Stimulated activated CD8-positive, alpha-beta memory T cell treated with anti-CD3 and anti-CD28 coated beads, Interleukin-15, amount 100 ng/mL, for 24 hours (primary cell): ENCODE data around the gene NECTIN2.

Source experiments
- DNase-seq: peaks from one replicate; pipeline ENCODE4 v3.0.0-alpha.2; 2020; ENCODE audit warnings: low read depth

Gene NECTIN2

GRCh38 chr19:44845612-44846454 is at the start of gene NECTIN2:
Gene NECTIN2, plus strand, starts transcription at chr19:44846297. Its CDS starts 229 bp downstream, at chr19:44846526.
- peak; percentile 81 for DNase-seq

DNA sequence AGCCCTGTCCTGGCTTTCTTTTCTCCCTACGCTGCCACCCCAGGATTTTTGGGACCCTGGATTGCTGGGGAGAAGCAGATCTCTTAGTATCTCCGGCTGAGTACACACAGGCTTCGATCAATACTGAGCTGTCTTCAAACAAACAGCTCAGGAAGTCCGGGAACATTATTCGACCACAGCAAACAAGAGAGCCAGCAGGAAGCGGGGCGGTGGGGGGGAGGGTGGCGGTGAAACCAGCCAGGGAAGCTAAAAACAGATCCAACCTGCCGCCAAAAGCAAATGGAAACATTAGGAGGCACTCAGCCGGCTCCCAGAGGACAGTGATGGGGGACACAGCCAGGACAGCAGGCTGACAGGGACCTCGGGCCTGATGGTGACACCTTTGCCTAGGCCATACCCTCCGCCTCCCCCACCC is 49.4 kb upstream of the NECTIN2 start:
- no peak for DNase-seq

GRCh38 chr19:44799627-44800346 is 46.3 kb upstream of the NECTIN2 start:
- no peak for DNase-seq

DNA sequence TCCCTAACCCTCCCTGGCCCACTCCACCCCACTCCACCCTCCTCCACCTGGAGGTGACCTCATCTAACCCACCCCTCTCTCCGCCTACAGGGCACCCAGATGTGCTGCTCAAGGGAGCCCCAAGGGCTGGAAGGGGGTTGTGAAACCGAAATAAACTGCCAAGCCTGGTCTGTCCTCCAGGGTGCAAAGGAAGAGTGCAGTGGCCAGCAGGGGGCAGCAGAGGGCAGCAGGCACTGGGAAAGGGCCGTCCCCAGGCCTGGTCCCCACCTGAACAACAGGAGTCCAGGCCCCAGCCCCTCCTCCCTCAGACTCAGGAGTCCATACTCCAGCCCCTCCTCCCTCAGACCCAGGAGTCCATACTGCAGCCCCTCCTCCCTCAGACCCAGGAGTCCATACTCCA is 45.6 kb upstream of the NECTIN2 start:
- peak; percentile 79 for DNase-seq

DNA sequence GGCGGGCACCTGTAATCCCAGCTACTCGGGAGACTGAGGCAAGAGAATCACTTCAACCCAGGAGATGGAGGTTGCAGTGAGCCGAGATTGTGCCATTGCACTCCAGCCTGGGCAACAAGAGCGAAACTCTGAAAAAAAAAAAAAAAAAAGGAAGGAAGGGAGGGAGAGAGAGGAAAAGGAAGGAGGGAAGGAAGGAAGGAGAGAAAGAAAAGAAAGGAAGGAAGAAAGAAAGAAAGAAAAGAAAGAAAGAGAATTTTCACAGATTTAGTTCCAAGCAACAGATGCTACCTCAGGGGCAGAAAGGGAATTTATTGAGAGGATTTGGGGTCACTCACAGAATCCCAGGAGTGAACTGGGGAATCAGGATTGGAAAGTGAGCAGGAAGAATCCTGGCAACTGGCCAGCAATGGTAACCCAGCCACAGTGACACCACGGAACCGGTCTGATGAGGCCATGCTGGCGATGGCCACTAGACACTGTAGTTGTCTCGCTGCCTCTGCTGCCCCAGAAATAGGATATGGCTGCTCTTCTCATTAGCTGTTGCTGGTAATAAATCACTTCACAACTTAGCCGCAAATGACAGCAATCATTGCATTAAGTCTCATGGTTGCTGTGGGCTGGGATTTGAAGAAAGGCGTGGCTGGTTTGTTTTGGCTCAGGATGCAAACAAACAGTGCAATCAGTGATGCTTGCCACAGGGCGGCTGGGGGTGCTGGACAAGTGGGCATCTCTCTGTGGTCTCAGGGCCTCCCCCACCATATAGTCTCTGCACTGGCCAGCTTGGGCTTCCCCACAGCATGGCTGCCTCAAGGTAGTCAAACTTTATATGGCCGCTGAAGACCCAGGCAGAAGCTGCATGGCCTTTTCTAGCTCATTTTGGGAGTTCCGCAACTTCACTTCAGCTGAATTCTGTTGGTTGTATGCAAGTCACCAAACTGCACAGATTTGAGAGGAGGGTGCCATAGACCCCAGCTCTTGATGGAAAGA is 42.4 kb upstream of the NECTIN2 start:
- no peak for DNase-seq

GRCh38 chr19:44806291-44806690 is 39.8 kb upstream of the NECTIN2 start:
- no peak for DNase-seq

- no peak for DNase-seq
Measured at GRCh38 chr19:44807162-44807561, 38.9 kb upstream of the NECTIN2 start.

- no peak for DNase-seq
Measured at GRCh38 chr19:44807652-44808462, 38.2 kb upstream of the NECTIN2 start.

DNA sequence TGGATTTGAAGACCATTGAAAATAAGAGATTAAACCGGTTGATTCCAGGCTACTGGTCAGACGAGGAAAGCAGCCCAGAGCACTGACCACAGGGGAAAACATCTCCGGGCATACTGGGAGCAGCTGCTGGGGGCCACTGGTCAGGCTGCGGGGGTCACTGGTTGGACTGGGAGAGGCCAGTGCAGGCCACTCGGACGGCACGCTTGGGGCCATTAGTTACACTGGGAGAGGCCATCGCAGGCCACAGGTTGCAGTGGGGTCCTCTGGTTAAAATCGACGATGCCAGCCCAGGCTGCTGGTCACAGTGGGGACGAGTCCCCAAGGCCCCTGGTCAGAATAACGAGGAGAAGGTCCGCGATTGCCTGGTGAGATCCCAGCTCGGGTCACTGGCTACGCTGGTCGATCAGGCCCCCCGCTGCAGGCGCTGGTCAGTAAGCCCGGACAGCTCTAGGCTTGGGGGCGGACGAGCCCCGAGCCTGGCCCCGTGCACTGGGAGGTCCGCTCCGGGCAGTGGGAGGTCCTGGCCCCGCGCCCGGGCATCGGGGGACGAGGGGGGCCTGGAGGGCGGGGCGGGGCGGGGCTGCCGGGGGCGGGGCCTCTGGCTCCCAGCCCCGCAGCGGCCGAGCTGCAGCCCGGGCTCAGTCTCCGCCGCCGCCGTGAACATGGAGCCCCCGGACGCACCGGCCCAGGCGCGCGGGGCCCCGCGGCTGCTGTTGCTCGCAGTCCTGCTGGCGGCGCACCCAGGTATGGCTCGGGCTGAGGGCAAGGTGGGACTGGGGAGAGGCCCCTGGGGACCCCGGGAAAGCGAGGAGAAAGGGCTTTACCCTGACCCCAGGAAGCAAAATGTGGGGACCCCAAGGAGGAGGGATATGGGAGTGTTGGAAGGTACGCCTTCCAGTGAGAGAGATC is 37.4 kb upstream of the NECTIN2 start, which contains the start of gene BCAM:
TSS of gene BCAM (plus strand) at position 641 of the 909 bp plus-strand sequence. CDS start at position 663, 22 bp downstream.
- no peak for DNase-seq

- DNase-seq, result no peak
Measured at GRCh38 chr19:44809577-44810233, 36.4 kb upstream of the NECTIN2 start.

DNA sequence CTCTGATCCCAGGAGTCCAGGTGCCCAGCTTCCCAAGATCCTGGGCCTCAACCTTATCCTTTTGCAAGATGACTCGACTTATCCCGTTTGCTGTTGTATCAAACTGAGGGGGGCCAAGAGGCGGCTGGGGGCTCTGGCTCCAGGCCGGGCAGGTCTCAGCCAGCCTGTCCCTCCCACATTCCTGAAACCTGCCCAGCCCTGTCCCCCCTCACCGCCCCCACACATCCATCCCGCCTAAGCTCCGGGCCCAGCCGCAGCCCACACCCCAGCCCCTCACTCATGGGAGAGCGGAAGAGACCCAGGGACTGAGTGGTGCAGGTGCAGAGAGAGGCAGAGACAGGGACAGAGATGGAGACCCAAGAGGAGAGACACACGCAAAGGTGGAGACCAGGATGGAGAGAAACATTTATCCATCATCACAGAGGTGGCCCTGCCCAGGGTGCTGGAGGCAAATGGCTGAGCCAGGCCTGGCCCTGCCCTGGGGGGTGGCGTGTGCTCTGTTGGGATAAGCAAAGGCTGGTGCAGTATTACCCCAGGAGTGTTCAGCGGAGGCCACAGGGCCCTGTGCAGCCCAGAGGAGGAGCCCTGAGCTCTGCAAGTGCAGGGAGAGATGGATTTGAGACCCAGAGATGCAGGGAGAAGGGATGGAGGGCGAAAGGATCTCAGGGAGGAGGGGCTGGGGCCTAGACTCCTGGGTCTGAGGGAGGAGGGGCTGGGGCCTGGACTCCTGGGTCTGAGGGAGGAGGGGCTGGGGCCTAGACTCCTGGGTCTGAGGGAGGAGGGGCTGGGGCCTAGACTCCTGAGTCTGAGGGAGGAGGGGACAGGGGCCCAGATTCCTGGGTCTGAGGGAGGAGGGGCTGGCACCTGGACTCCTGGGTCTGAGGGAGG is 35.6 kb upstream of the NECTIN2 start:
- no peak for DNase-seq

- no peak for DNase-seq
Measured at GRCh38 chr19:44811122-44811419, 35.0 kb upstream of the NECTIN2 start.

DNA sequence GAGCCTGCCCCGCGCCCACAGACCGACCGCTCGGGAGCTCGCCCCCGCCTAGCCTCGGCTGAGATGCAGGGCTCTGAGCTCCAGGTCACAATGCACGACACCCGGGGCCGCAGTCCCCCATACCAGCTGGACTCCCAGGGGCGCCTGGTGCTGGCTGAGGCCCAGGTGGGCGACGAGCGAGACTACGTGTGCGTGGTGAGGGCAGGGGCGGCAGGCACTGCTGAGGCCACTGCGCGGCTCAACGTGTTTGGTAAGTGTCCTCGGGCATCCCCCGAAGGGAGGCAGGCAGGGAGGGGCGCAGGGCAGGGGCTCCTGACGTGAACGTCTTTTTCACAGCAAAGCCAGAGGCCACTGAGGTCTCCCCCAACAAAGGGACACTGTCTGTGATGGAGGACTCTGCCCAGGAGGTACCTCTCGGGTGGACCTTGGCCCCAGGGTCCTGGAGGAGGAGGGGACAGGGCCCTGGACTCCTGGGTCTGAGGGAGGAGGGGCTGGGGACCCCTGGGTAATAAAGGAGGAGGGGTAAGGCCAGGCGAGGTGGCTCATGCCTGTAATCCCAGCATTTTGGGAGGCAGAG is 33.9 kb upstream of the NECTIN2 start:
- DNase-seq, result no peak

DNA sequence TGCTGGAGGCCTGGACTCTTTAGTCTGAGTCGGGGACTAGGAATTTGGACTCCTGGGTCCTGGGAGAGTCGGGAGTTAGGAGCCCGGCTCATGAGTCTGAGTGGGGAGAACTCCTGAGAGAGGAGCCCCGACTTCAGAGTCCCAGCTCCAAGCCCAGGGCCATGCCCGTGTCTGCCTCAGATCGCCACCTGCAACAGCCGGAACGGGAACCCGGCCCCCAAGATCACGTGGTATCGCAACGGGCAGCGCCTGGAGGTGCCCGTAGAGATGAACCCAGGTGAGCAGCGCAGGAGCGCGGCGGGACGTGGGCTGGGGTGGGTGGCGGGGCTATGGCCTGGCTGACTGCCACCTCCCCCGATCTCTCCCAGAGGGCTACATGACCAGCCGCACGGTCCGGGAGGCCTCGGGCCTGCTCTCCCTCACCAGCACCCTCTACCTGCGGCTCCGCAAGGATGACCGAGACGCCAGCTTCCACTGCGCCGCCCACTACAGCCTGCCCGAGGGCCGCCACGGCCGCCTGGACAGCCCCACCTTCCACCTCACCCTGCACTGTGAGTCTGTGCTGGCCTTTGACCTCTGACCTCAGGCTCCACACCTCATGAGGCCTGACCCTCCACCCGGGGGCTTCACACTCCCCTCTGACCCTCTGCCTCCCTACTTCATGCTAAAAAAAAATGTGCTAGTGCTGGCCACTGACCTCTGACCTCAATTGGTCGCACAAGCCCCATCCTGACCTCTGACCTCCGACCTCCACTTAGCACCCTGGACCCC is 32.8 kb upstream of the NECTIN2 start:
- no peak for DNase-seq

DNA sequence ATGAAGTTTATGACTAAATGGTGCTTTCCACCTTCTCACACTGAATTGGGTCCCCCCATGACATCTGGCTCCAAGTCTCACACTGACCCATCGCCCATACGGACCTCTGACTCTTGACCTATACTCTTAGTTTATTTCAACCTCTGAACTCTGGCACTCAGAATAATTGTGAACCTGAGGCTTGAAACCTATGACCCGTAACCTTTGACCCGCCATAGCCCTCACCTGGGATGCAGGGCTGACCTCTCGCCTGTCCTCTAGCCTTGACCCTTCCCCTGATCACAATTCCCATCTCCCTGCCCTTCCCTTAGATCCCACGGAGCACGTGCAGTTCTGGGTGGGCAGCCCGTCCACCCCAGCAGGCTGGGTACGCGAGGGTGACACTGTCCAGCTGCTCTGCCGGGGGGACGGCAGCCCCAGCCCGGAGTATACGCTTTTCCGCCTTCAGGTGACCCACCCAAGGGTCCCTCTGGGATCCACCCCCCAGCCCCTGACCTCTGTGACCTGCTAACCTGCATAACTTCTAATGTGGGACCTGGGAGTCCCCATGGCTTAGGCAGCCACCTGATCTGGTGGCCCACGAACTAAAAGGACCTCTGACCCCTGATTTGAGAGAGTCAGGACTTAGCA is 32.1 kb upstream of the NECTIN2 start:
- no peak for DNase-seq

DNA sequence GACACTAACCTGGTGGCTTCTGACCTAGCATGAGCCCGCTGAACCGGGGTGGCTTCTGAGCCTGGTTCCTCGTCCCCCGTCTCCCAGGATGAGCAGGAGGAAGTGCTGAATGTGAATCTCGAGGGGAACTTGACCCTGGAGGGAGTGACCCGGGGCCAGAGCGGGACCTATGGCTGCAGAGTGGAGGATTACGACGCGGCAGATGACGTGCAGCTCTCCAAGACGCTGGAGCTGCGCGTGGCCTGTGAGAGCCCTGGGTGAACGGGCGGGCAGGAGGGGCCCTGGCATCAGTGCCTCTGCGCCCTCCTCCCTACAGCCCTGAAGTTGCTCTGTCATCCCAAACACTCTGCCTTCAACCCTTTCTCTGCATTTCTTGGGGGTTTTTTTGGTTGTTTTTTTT is 31.6 kb upstream of the NECTIN2 start:
- no peak for DNase-seq

DNA sequence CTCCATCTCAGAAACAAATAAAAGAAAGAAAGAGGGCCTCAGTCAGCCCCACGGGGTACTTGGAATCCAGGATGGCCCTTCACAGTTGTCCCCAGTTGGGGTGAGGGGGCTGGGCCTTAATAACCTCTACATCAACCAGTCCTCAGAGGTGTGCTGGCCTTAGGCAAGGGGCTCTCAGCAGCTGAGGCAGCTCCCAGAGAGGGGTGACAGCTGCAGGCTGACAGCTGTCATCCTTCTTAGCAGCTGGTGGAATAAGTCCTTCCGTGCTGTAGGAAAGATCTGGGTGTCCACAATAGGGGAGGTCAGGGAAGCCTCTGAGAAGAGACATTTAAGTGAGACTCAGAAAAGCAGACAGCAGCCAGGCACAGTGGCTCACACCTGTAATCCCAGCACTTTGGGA is 29.8 kb upstream of the NECTIN2 start:
- DNase-seq, result no peak
